ENCODE results near the gene TAF1A. TPM values are rescaled to one million over a fixed set of nuclear protein-coding genes. Genes with fewer than 3 reads are reported as not detected.

TAF1A gene
- total RNA-seq, 4 donors from 2014 or later = 2.5 to 4.5 (median 3.9) TPM

DNA sequence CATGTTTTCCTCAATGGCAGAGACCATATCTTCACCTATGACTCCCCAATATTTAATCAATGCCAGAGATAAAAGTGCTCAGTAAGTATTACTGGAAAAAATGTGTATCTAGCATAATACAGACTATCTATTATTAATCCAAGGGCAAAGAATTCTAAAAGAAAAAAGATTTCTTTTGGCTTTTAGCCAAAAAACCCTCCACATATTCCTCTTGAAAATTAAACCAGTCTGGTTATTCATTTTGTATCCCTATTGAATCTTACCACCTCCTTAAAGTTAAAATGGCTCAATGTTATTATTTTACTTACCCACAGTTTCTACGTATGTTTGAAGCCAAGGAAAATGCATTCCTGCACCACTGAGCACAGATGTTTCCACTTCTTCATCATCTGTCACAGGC, 1.6 kb downstream of the TAF1A start:
- Histone ChIP-seq H3K9me3 (no peaks in the 10 kb centered on the region), H3K4me3 (no peak overlapping the region), H3K4me1 (peaks cover 15 to 26% (median 21%) of the 10 kb centered on the region in 4 donors), H3K27me3 (no peaks in the 10 kb centered on the region), H3K36me3 (peaks cover 0 to 33% (median 10%) of the 10 kb centered on the region in 4 donors), H3K27ac (replicated peaks in 1 of 4) (no peak overlapping the region)
- WGBS = 64% methylated on average over 1 of the region's 1 CpG
- TF ChIP-seq POLR2AphosphoS5 (IDR thresholded peaks at IDR 0.05) (no peak), POLR2A (IDR thresholded peaks at IDR 0.05; ENCODE audit: low read depth) (no peak), EP300 (IDR thresholded peaks at IDR 0.05) (no peak)
- TF ChIP-seq, protein P1, sequence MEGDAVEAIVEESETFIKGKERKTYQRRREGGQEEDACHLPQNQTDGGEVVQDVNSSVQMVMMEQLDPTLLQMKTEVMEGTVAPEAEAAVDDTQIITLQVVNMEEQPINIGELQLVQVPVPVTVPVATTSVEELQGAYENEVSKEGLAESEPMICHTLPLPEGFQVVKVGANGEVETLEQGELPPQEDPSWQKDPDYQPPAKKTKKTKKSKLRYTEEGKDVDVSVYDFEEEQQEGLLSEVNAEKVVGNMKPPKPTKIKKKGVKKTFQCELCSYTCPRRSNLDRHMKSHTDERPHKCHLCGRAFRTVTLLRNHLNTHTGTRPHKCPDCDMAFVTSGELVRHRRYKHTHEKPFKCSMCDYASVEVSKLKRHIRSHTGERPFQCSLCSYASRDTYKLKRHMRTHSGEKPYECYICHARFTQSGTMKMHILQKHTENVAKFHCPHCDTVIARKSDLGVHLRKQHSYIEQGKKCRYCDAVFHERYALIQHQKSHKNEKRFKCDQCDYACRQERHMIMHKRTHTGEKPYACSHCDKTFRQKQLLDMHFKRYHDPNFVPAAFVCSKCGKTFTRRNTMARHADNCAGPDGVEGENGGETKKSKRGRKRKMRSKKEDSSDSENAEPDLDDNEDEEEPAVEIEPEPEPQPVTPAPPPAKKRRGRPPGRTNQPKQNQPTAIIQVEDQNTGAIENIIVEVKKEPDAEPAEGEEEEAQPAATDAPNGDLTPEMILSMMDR (IDR thresholded peaks at IDR 0.05) = no peak
- intact Hi-C loops (cut with DNase I) = no loop called here
- DNase-seq (ENCODE audit: extremely low spot score) = no peak

DNA sequence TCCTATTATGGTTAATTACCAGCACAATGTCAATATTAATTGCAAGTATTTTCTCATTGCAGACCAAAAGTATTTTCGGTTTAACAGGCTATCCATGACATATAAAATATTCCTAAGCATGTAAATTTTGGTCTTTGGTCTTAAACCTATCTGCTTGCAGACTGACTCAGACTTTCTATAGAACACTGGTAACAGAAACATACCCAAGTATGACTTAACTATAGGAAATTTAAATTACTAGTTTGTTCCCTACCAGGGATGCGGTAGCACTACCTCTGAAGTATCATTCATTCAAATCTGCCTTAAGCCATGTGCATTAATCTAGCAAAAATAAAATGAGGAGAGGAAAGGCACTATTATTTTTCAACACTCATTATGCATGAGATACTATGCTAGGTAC, 2.9 kb downstream of the TAF1A start:
- TF ChIP-seq, protein P1 (IDR thresholded peaks at IDR 0.05) = no peak
- no peak for TF ChIP-seq POLR2A (IDR thresholded peaks at IDR 0.05; ENCODE audit: low read depth)
- no peak for TF ChIP-seq EP300 (IDR thresholded peaks at IDR 0.05)
- no peak for TF ChIP-seq POLR2AphosphoS5 (IDR thresholded peaks at IDR 0.05)
- 94% methylated on average over 2 of the region's 2 CpGs for WGBS
- H3K36me3 ChIP-seq = peaks cover 0 to 43% (median 18%) of the 10 kb centered on the region in 4 donors
- intact Hi-C loops (cut with DNase I) = no loop called here
- no peaks in the 10 kb centered on the region for H3K9me3 ChIP-seq
- H3K27me3 ChIP-seq = no peaks in the 10 kb centered on the region
- peaks cover 15 to 26% (median 21%) of the 10 kb centered on the region in 4 donors for H3K4me1 ChIP-seq
- no peak overlapping the region for H3K27ac ChIP-seq (replicated peaks in 1 of 4)
- DNase-seq (ENCODE audit: extremely low spot score) = no peak
- H3K4me3 ChIP-seq = no peak overlapping the region

DNA sequence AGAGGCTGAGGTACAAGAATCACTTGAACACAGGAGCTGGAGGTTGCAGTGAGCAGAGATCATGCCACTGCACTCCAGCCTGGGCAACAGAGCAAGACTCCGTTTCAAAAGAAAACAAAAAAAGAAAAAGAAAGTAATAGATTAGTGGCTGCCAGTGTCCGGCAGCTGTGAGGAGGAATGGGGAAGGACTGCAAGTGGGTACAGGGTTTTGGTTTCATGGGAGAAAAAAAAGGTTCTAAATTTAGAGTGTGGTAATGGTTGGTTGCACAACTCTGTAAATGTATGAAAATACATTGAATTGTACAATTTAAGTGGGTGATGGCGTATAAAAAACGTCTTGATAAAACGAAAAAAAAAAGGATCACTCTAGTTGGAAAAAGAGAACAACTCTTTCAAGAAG, 6.7 kb downstream of the TAF1A start:
- WGBS = 74% methylated on average over 5 of the region's 5 CpGs
- no peak overlapping the region for H3K27ac ChIP-seq (replicated peaks in 1 of 4)

DNA sequence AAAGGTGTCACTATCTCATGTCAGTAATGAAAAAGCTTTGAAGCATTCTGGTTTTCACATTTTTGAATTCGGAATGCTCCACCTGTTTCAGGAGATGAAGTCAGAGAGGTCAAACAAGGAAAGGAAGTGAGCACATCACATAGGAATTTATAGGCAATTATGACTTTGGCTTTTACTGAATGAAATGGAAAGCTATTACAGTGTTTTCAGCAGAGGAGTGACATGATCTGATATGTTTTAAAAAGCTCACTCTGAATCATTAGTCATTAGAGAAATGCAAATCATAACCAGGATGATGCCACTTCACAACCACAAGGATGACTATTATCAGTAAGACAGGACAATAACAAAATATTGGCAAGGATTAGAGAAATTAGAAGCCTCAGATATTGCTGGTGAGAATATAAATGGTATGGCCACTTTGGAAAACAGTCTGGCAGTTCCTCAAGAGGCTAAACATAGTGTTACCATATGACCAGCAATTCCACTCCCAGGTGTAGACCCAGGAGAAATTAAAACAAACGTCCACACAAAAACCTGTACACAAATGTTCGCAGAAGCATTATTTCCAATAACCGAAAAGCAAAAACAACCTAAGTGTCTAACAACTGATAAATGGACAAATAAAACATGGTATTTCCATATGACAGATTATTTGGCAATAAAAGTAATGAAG, 7.5 kb downstream of the TAF1A start:
- Histone ChIP-seq H3K4me3 (no peak overlapping the region), H3K36me3 (peaks cover 0 to 50% (median 19%) of the 10 kb centered on the region in 4 donors), H3K9me3 (no peaks in the 10 kb centered on the region), H3K27me3 (no peaks in the 10 kb centered on the region), H3K4me1 (peaks cover 0 to 7% (median 2%) of the 10 kb centered on the region in 4 donors), H3K27ac (replicated peaks in 1 of 4) (no peak overlapping the region)
- no peak for DNase-seq (ENCODE audit: extremely low spot score)
- 90% methylated on average over 4 of the region's 4 CpGs for WGBS
- no peak for TF ChIP-seq EP300 (IDR thresholded peaks at IDR 0.05)
- TF ChIP-seq, protein P1 (IDR thresholded peaks at IDR 0.05) = no peak
- no peak for TF ChIP-seq POLR2A (IDR thresholded peaks at IDR 0.05; ENCODE audit: low read depth)
- TF ChIP-seq POLR2AphosphoS5 (IDR thresholded peaks at IDR 0.05) = no peak
- intact Hi-C loops (cut with DNase I) = no loop called here

More for the DNA sequence above, 6.7 kb downstream of the TAF1A start:
- H3K4me3 ChIP-seq = no peak overlapping the region
- H3K9me3 ChIP-seq = no peaks in the 10 kb centered on the region
- no peaks in the 10 kb centered on the region for H3K27me3 ChIP-seq
- intact Hi-C loops (cut with DNase I) = no loop called here
- H3K4me1 ChIP-seq = peaks cover 0 to 8% (median 2%) of the 10 kb centered on the region in 4 donors
- peaks cover 0 to 52% (median 18%) of the 10 kb centered on the region in 4 donors for H3K36me3 ChIP-seq
- DNase-seq (ENCODE audit: extremely low spot score) = no peak
- no peak for TF ChIP-seq EP300 (IDR thresholded peaks at IDR 0.05)
- TF ChIP-seq POLR2AphosphoS5 (IDR thresholded peaks at IDR 0.05) = no peak
- TF ChIP-seq POLR2A (IDR thresholded peaks at IDR 0.05; ENCODE audit: low read depth) = no peak
- TF ChIP-seq, protein P1 (IDR thresholded peaks at IDR 0.05) = no peak
